HG02588 (cell line): ENCODE measurements around the gene LSM7.
"Not testable (repeated sequence)": the region's sequence is repeated elsewhere in the genome, so short reads cannot be mapped to it uniquely, and the experiment has no call there.

Experiments
- ATAC-seq: cut with Tn5 transposase; IDR thresholded peaks from one replicate; pipeline ENCODE4 v1.9.1; 2021; ENCODE audit warnings: mild to moderate bottlenecking, moderate library complexity; ENCODE audit not compliant: unreplicated experiment

Gene LSM7

DNA sequence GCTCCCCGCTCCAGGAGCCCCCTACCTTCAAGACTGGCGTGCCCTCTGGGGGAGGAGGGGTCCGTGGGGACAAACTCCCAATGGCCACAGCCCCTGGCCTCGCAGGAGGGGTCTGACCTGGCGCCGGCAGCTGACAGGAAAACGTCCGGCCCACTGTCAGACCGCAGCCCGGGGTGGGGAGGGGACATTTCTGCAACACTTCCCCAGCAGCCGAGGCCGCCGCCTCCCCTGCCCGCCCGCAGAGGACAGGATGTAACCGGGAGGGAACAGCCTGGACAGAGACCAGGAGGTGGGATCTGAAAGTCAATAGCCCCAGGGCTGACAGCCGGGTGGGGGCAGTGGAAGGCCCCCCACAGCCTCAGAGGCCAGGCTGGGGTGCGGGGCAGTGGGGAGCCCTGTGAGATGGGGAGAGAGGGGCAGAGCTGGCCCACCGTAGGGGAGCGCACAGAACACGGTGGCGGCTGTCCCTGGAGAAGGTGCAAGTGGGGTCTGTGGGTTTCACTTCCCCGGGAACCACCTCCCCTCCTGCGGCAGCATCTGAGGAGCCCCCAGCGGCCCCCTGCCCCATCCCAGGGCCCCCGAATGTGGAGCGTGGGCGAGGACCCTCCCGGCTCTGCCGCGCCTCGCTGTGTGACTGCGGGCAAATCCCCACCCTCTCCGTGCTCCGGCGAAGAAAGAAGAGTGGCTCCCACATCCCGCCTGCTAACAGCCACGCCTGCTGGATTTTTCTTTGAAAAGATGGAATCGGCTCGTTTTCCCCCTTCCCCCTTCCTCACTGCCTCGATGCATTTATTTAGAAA lies 46.1 kb downstream of the LSM7 start, which contains the start of gene PEAK3:
PEAK3 (minus strand) TSS at position 114 of the 800 bp plus-strand sequence. CDS start 1,244 bp downstream, outside the sequence.
- no peak for ATAC-seq

DNA sequence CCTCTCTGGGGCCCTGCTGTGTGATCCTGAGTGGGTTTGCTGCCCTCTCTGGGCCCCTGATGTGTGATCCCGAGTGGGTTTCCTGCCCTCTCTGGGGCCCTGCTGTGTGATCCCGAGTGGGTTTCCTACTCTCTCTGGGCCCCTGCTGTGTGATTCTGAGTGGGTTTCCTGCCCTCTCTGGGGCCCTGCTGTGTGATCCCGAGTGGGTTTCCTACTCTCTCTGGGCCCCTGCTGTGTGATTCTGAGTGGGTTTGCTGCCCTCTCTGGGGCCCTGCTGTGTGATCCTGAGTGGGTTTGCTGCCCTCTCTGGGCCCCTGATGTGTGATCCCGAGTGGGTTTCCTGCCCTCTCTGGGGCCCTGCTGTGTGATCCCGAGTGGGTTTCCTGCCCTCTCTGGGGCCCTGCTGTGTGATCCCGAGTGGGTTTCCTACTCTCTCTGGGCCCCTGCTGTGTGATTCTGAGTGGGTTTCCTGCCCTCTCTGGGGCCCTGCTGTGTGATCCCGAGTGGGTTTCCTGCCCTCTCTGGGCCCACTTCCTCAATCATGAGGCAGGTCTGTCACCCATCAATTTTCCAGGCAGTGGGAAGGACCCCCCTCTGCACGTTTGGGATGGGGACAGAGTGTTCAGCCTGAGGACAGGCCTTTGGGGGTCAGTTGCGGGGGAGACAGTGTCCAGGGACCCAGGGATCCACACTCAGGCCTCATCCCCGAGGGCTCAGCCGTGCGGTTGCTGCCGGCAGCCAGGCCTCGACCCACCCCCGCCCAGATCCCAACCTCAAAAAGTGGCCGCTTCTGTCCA lies 46.9 kb downstream of the LSM7 start:
- ATAC-seq = not testable (repeated sequence)

GRCh38 chr19:2280633-2281264 lies 47.6 kb downstream of the LSM7 start:
- ATAC-seq = no peak

DNA sequence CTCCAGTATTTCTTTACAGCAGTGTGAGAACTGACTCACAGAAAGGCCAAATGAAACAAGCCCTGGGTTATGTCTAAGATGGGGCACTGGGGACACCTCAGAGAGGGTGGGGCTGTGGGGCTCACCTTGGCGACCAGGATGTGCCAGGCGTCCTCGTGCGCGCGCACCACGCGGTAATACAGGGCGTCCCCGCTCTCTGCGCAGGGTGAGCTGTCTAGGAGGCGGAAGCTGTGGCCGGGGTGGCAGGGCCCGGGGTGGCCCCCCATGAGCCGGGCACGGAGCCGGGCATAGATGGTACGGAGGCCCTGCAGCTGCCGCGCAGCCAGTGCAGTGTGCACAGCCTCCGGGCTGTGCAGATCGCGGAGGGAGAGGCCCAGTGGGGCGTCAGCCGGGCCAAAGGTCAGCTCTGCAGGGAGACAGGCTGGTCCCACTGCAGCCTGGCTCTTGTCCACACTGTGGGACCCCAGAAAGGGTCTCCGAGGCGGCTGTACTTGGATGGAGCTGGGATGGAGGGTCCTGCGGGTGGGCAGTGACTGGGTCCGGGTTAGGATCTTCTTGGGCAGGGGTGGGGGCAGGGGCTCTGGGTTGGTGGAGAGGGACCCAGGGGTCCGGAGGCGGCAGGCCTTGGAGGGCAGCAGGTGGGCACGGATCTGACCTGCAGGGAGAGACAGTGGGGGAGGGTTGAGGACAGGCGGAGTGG lies 49.8 kb downstream of the LSM7 start:
- ATAC-seq = no peak

- no peak for ATAC-seq
Observed at GRCh38 chr19:2277138-2277537, 51.2 kb downstream of the LSM7 start.

GRCh38 chr19:2276429-2276986 lies 51.9 kb downstream of the LSM7 start:
- ATAC-seq = no peak

- ATAC-seq = no peak
Observed at GRCh38 chr19:2275588-2276428, 52.6 kb downstream of the LSM7 start.

- no peak for ATAC-seq
Observed at GRCh38 chr19:2274931-2275535, 53.4 kb downstream of the LSM7 start.

DNA sequence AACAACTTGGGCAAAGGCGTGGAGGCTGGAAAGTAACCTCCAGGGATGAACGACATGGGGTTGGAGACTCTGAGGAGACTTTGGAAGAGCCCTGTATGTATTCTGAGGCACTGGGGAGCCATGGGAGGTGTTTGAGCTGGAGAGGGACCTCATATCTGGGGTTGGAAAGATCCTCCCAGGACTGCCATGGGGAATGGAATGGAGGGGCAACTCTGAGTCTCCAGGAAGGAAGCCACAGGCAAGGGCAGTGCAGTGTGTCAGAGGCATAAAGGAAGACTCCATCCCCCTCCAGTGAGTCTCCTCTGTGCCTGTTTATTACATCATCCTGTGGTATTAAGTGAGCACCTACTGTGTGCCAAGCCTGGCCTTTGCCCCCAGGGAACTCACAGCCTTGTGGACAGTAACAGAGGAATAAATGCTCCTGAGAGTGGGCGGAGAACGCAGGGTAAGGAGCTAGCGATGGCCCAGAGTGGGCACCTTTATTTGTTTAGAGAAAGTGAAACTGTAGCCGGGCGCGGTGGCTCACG lies 54.1 kb downstream of the LSM7 start:
- no peak for ATAC-seq

DNA sequence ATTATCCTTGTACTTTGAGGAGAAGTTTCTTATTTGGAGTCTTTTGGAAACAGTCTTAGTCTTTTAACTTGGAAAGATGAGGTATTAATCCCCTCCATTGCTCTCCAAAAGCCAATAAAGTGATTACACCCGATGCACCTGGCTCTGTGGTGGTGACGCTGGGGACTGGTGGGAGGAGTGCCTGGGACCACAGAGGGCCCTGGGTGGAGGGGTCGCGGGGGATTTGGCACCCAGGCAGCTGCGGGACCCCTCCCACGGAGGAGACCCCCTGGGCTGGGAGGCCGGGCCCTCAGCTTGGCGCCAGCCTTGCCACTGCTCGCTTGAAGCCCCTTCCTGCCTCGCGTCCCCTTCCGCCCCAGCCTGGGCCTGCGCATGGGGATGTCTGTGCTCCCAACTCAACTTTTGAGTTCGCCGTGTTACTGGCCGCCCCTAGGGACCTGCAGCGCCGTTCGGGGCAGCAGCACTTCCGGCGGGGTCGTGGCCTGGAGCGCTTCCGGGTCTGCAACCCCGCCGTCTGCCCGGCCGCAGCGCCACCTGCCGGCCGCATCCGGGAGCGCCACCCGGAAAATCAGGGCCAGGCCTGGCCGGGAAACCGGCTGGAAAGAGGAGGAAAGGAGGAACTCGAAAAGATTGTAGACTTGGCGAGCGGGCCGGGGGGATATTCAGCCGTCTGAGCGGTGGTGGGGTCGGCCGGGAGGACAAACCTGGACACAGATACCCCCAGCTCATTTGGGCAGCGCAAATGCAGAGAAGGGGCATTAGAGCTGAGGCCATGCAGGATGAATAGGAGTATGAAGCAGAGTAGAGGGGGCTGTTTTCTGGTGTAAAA lies 54.8 kb downstream of the LSM7 start:
- ATAC-seq = no peak
